ENCODE measurements around the gene DHRS4.

The DHRS4 gene

DNA sequence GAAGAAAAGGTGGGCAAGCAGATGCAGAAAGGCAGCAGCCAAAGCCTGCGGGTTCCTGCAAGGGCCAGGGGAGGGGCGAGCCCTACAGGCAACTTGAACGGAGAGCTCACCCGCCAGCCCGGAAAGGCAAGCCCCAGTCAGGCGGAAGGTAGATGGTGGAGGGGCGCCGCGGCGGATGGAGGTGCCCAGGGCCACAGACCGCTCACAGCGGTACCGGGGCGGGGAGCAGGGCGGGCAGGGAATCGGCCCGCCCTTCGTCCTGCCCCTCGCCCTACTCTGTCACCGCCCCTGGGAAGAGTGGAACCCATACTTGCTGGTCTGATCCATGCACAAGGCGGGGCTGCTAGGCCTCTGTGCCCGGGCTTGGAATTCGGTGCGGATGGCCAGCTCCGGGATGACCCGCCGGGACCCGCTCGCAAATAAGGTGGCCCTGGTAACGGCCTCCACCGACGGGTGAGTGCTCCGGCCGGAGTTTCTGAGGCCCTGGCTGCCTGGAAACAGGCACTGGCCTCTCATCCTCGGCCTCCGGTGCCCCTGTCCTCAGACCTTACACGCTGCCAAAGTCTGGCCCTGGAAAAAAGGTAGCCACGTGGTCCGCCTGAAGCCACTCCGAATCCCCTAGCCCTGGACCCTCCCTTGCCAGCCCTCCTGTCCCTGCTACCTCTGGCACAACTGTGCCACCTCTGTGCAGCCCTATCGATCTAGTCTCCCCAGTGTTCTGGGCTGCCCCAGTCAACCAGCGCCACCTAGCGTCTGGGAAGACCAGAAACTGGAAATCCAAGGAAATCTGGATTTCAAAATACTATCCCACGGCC is at the start of gene DHRS4:
Gene DHRS4 (plus strand): TSS at position 307 of the 815 bp plus-strand sequence. CDS start 19 bp downstream, at position 326.
- Mint-ChIP-seq H3K4me3 (peak within 1 kb of the TSS; percentile 100), H3K9me3 (no peaks in the 10 kb centered on the region), H3K27me3 (no peaks in the 10 kb centered on the region), H3K4me1 (peaks cover 25% of the 10 kb centered on the region), H3K36me3 (peaks cover 5% of the 10 kb centered on the region), H3K27ac (peak within 1 kb of the TSS; percentile 95)

DNA sequence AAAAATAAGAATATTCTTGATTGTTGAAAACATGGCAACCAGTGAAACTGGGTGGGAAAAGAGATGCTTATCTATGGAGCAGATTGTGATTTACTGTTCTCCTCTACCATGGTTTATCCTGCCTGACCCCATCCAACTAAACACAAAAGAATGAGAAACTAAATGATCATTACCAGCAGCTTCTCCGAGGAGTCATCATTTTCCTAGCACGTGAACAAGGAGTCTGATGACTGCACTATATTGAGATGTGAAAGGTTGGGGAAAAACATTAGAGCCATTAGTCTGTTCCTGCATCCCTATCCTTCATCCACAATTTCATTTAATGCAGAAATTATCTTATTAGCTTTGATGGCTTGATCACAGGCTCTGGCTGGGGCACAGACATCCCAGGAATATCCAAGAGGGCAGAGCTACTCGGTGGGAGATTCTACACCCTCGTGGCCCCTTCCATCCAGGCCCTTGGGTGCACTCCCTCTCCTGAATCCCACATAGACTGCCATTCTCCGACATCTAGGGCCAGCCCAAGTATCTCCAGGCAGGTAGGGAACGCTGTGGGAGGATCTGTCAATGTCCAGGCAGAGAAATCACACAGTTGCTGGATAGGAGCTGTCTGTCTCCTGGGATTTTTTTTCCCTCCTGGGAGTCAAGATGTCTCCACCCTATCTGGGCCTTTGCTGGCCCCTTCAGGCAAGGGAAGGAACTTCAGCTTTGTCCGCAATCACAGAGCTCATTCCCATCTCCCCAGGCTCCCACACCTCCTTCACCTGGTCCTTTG is 43.3 kb upstream of the DHRS4 start:
- H3K27me3 Mint-ChIP-seq = peaks cover 7% of the 10 kb centered on the region
- no peaks in the 10 kb centered on the region for H3K9me3 Mint-ChIP-seq
- H3K36me3 Mint-ChIP-seq = no peaks in the 10 kb centered on the region

DNA sequence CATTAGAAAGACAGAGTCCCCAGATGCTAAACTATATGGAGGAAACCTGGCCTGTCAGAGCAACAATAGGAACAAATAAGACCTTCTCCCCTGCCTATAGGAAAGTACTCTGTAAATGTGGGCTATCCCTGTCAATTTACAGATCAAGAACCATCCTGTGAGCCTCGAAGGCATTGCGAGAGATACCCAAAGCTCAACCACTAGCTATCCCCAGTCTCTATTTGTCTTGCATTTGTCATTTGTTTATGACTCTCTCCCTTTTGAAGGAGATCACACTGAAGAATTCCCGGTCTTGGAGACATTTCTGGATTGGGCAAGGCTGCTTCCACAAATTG is 42.7 kb upstream of the DHRS4 start:
- no peaks in the 10 kb centered on the region for H3K9me3 Mint-ChIP-seq
- no peaks in the 10 kb centered on the region for H3K36me3 Mint-ChIP-seq
- H3K4me3 Mint-ChIP-seq = no peak overlapping the region
- H3K4me1 Mint-ChIP-seq = no peaks in the 10 kb centered on the region
- peaks cover 7% of the 10 kb centered on the region for H3K27me3 Mint-ChIP-seq
- H3K27ac Mint-ChIP-seq = no peak overlapping the region

More for the DNA sequence above, 43.3 kb upstream of the DHRS4 start:
- Mint-ChIP-seq H3K27ac (no peak overlapping the region), H3K4me1 (no peaks in the 10 kb centered on the region), H3K4me3 (no peak overlapping the region)

DNA sequence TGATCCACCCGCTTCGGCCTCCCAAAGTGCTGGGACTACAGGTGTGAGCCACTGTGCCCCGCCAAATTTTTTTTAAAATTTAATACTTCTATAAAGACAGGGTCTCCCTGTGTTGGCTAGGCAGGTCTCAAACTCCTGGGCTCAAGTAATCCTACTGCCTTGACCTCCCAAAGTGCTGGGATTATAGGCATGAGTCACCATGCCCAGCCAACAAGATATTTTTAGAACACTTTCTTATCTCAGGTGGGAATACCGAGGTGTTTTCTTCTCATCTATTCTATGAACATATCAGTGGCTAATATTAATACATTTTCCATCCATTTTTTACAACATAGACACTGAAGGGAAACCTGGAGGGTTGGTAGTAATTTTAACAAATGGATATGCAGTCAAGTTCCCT is 38.0 kb upstream of the DHRS4 start:
- Mint-ChIP-seq H3K4me3 (no peak overlapping the region), H3K27me3 (peaks cover 5% of the 10 kb centered on the region), H3K36me3 (peaks cover 3% of the 10 kb centered on the region), H3K27ac (no peak overlapping the region), H3K4me1 (no peaks in the 10 kb centered on the region), H3K9me3 (peaks cover 7% of the 10 kb centered on the region)

DNA sequence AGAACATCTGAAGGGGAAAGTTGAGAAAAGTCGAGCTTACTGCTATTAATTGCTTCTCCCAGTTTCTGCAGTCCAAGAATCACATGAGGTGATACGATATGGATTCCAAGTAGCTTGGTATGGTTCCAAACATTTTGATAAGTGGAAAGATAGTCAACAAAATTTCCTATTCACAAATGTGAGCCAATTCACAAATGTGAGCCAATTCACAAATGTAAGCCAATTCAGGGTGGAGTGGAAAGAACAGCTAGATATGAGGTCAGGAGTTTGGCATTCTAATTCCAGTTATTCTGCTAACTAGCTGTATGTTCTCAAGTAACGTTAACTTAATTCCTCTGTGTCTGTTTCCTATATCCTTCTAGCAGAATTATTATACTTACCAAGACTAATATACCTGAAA is 37.6 kb upstream of the DHRS4 start:
- Mint-ChIP-seq H3K4me1 (no peaks in the 10 kb centered on the region), H3K9me3 (peaks cover 7% of the 10 kb centered on the region), H3K27ac (no peak overlapping the region), H3K36me3 (peaks cover 3% of the 10 kb centered on the region), H3K27me3 (peaks cover 5% of the 10 kb centered on the region), H3K4me3 (no peak overlapping the region)

DNA sequence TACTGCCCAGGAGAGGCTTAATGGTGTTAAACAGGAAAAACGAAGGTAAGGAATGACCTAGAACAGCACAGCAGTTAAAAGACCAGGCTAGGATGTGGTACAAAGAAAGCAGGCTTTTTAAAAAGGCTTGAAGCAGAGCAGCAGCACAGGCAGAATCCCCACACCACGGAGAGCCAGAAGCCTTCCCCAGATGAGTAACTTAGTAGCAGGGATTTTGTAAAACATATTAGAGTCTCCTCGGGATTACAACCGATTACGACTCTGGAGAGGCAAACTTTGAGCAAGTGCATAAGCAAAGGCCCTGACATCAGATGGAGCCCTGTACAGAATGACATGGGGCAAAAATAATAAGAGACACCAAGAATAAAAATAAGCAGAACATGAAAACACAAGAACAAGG is 37.1 kb upstream of the DHRS4 start:
- Mint-ChIP-seq H3K27me3 (peaks cover 5% of the 10 kb centered on the region), H3K4me3 (no peak overlapping the region), H3K36me3 (peaks cover 3% of the 10 kb centered on the region), H3K27ac (no peak overlapping the region), H3K9me3 (peaks cover 7% of the 10 kb centered on the region), H3K4me1 (no peaks in the 10 kb centered on the region)

DNA sequence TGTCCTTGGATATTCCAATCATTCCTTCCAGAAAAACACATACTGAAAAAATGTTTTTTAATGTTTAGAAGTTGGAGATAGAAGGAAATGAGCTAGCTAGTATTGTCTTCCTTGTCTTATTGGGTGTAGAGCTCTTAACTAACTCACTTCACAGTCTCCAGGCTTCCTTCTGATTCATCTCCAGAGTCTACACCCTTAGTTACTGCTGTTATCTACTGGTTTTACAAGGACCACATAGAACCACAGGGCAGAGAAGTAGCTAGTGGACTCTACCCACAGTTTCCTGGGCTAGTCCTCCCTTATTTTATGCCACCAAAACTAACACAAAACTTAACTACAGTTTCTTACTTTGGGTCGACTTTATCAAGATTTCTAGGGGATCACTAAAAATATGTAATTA is 31.0 kb upstream of the DHRS4 start:
- Mint-ChIP-seq H3K27me3 (peaks cover 1% of the 10 kb centered on the region), H3K4me3 (no peak overlapping the region), H3K36me3 (no peaks in the 10 kb centered on the region), H3K27ac (no peak overlapping the region), H3K4me1 (no peaks in the 10 kb centered on the region), H3K9me3 (no peaks in the 10 kb centered on the region)

DNA sequence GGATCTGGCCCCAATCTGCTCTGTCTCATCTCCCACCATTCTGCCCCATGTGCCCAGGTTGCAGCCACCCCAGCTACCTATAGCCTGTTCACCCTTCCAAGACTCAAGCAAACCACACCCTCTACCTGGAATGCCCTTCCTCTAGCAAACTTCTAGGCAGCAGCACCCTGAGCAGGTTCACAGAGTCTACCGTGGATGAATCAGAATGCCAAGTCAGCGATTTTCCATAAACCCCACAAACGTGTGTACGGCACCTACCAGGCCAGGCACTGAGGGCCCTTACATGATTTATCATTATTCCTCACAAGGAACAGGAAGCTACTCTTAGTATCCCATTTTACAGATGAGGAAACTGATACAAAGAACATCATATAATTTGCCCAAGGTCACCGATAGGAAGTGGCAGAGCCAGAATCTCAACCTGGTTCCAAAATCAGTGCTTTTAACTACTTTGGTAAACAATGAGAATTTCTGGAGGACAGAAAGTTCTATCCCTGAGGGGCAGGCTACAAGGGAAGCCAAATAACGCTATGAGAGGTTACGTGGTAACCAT is 28.0 kb upstream of the DHRS4 start:
- no peak overlapping the region for H3K27ac Mint-ChIP-seq
- no peaks in the 10 kb centered on the region for H3K36me3 Mint-ChIP-seq
- no peaks in the 10 kb centered on the region for H3K27me3 Mint-ChIP-seq
- H3K9me3 Mint-ChIP-seq = no peaks in the 10 kb centered on the region
- no peak overlapping the region for H3K4me3 Mint-ChIP-seq
- H3K4me1 Mint-ChIP-seq = no peaks in the 10 kb centered on the region

DNA sequence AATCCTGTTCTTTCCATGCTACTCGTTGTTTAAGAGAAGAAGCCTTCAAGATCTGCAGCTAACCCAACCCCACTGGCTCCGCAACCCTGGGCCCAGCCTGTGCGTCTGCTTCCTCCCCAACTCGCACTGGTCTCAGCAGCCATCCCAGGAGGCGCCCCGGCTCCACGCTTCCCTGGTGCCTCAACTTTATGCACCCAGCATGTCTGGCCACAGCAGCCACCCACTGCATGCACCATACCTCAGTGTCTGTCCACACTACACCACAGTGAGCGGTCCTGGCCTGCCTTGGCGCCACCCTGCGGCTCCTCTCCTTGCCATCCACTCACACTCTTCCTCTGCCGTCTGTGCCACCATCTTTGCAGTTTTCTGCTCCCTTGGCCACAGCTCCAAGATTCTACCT is 27.0 kb upstream of the DHRS4 start:
- Mint-ChIP-seq H3K4me1 (no peaks in the 10 kb centered on the region), H3K27ac (no peak overlapping the region)

DNA sequence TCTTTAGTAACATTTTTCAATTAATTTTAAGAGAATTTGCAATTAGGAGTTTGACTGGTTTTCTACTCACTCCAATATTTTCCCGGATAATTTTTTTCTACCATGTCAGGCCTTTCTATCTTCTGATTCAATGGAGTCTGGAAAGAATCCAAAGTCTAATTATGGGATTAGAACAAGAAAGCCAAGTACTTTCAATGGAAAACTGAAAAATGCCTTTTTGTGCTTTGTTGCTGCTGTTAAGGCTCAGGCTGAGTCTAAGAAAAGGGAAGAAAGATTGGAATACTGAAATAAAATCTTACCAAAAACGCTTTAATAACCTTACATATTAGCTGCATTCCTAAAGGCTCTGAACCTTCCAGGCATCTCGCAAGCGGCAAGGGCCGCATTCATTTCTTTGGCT is 24.4 kb upstream of the DHRS4 start:
- H3K9me3 Mint-ChIP-seq = no peaks in the 10 kb centered on the region
- H3K4me3 Mint-ChIP-seq = no peak overlapping the region
- H3K27me3 Mint-ChIP-seq = no peaks in the 10 kb centered on the region
- H3K27ac Mint-ChIP-seq = no peak overlapping the region
- no peaks in the 10 kb centered on the region for H3K4me1 Mint-ChIP-seq
- no peaks in the 10 kb centered on the region for H3K36me3 Mint-ChIP-seq

More for the DNA sequence above, 27.0 kb upstream of the DHRS4 start:
- Mint-ChIP-seq H3K36me3 (no peaks in the 10 kb centered on the region), H3K9me3 (no peaks in the 10 kb centered on the region), H3K4me3 (no peak overlapping the region), H3K27me3 (no peaks in the 10 kb centered on the region)

DNA sequence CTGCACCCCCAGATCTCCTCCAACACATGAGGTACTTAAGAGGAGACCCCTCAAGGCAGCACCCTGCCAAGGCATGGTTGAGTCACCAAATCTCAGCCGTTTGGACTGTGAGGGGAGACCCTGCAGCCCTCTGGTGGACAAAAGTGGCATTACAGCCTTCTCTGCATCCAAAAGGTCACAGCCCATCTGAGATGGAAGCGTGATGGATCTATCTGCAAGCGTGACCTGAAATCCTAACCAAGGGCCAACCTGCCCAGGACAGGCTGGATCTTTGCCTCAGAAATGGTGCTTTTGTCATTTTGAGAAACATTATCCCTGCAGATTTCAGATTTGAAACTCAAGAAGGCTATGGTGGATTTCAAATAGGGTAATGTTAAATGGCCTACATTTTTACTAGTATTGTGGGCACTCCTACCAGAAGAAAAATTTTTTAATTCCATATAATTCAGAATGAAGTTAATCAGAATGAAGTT is 23.7 kb upstream of the DHRS4 start:
- Mint-ChIP-seq H3K4me1 (no peaks in the 10 kb centered on the region), H3K9me3 (no peaks in the 10 kb centered on the region), H3K27me3 (no peaks in the 10 kb centered on the region), H3K4me3 (no peak overlapping the region), H3K27ac (no peak overlapping the region), H3K36me3 (no peaks in the 10 kb centered on the region)

DNA sequence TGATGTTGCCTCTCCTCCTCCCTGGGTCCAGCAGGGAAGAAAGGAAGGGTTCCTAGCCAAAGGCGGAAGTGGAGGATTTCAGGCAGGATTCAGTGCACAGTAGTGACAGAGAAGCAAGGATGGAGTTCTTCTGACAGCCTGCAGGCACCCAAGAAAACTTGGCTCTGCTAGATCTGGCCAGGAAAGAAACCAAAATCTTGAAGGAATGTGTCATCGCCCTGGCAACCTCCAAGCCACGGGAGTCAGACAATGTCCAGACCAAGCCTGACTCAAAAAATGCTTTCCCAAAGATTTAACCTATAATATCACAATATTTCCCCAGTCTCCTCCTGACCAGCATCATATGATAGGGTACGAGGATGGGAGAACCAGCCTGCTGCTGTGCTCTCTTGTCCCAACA is 22.8 kb upstream of the DHRS4 start:
- Mint-ChIP-seq H3K4me1 (no peaks in the 10 kb centered on the region), H3K27ac (no peak overlapping the region), H3K27me3 (no peaks in the 10 kb centered on the region), H3K36me3 (no peaks in the 10 kb centered on the region), H3K9me3 (no peaks in the 10 kb centered on the region), H3K4me3 (no peak overlapping the region)

DNA sequence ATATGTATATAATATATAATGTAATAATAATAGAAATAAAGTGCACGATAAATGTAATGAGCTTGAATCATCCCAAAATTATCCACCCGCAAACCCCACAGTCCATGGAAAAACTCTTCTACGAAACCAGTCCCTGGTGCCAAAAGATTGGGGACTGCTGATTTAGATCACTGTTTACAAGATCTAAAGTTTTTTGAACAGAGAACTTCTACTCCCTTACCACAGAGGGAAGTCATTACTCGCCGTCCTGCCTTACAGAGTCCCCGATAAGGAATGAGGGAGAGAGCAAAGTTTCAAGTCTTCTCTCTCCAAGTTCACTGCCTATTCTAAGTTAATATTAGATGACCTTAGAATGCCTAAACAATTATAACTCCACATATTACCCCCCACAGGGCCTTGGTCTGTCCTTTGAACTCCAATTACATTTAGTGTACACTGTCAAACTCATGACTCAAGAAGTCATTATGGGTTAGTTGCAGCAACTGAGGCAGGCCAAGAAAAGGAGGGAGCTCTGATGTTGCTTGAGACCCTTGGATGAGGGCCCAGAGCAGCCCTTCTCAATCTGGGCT is 21.8 kb upstream of the DHRS4 start:
- Mint-ChIP-seq H3K27me3 (no peaks in the 10 kb centered on the region), H3K36me3 (no peaks in the 10 kb centered on the region), H3K4me1 (no peaks in the 10 kb centered on the region), H3K9me3 (no peaks in the 10 kb centered on the region), H3K4me3 (no peak overlapping the region), H3K27ac (no peak overlapping the region)

DNA sequence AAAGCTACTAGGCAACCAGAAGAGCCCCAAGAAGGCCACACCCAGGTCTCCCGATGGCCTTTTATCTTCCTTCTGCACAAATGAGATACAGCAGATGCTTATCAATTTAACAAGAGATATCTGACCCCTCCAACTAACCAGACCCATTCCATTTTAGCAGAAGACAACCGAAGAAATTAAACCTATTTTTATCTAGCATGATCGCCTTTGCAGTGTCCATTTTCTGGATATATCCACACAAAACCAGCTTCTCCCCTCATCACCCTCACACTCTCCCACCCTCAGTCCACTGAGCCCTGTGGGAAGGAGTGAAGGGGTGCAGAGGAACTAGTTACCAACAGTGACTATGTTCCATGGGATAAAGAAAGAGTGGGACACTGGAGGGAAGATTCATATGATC is 20.9 kb upstream of the DHRS4 start:
- H3K27ac Mint-ChIP-seq = no peak overlapping the region
- no peaks in the 10 kb centered on the region for H3K36me3 Mint-ChIP-seq
- no peak overlapping the region for H3K4me3 Mint-ChIP-seq
- no peaks in the 10 kb centered on the region for H3K9me3 Mint-ChIP-seq
- no peaks in the 10 kb centered on the region for H3K27me3 Mint-ChIP-seq
- no peaks in the 10 kb centered on the region for H3K4me1 Mint-ChIP-seq

DNA sequence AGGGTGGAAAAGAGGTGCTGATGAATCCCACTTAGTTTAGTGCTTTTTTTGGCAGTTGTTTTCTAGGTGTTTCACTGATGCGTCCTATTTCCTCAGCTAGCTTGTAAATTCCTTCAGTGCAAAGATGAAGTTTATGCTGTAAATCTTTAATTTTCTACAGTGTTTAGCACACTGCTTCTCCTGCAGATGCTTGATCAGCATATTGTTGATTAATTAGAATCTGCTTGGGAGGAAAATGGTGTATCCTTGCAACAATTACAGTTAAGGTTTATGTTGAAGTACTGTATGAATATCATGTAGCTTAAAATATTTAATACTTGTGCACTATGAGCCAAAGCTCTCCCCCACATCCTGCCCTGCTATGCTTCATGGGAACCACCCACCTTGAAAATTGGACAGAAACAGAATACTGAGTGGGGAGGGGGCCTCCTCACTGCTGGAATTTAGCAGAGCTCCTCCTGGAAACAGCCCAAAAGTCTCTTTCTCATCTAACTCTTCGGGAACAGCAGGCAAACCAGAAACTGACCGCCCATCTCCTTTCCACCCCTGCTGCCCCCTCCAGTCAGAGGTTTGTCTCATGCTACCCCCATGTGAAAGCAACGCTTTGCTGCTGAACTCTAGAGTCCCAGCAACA is 20.3 kb upstream of the DHRS4 start:
- H3K9me3 Mint-ChIP-seq = no peaks in the 10 kb centered on the region
- no peak overlapping the region for H3K27ac Mint-ChIP-seq
- H3K36me3 Mint-ChIP-seq = no peaks in the 10 kb centered on the region
- no peak overlapping the region for H3K4me3 Mint-ChIP-seq
- no peaks in the 10 kb centered on the region for H3K4me1 Mint-ChIP-seq
- no peaks in the 10 kb centered on the region for H3K27me3 Mint-ChIP-seq

Data from activated naive CD4-positive, alpha-beta T cell treated with anti-CD3 and anti-CD28 coated beads, Interleukin-2, amount 50 U/mL, for 24 hours (primary cell).